Activated CD4-positive, alpha-beta T cell treated with anti-CD3 and anti-CD28 coated beads for 1 hour (primary cell): Measurements from ENCODE around the gene ARHGAP15.

Experiments used
- DNase-seq: peaks from one replicate; pipeline ENCODE4 v3.0.0-alpha.2; 2020

Gene ARHGAP15

GRCh38 chr2:143674051-143674450 is 544.8 kb downstream of the ARHGAP15 start:
- no peak for DNase-seq

GRCh38 chr2:143675021-143675420 is 545.8 kb downstream of the ARHGAP15 start:
- no peak for DNase-seq

- DNase-seq, result no peak
These were observed 550.4 kb downstream of the ARHGAP15 start for GRCh38 chr2:143679617-143680016.

DNA sequence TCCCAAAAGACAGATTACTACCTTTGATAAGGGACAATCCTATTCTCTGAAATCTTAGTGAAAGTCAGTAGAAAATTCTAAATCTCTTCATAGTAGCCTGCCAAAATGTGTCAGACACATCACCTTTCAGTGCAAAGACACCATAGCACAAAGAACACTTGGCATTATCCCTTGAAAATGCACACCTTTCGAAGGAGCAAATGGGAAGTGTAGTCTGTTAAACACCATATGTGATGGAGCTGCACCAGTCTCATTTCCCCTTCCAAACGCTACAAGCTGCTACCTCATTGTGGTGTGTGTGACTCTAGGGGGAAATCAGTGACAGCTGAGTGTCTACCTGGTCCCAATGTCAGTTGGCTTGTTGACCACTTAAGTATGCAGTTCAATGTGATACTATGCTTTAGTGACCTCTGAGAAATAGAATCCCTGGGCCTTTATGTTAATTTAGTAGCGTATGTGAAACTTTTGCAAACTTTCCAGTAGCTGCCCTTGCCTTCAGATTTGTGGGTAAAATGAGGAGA is 551.7 kb downstream of the ARHGAP15 start:
- DNase-seq, result no peak

GRCh38 chr2:143682436-143683055 is 553.3 kb downstream of the ARHGAP15 start:
- no peak for DNase-seq

- DNase-seq, result no peak
These were observed 554.8 kb downstream of the ARHGAP15 start for GRCh38 chr2:143683977-143684376.

- no peak for DNase-seq
These were observed 555.5 kb downstream of the ARHGAP15 start for GRCh38 chr2:143684551-143685320.

DNA sequence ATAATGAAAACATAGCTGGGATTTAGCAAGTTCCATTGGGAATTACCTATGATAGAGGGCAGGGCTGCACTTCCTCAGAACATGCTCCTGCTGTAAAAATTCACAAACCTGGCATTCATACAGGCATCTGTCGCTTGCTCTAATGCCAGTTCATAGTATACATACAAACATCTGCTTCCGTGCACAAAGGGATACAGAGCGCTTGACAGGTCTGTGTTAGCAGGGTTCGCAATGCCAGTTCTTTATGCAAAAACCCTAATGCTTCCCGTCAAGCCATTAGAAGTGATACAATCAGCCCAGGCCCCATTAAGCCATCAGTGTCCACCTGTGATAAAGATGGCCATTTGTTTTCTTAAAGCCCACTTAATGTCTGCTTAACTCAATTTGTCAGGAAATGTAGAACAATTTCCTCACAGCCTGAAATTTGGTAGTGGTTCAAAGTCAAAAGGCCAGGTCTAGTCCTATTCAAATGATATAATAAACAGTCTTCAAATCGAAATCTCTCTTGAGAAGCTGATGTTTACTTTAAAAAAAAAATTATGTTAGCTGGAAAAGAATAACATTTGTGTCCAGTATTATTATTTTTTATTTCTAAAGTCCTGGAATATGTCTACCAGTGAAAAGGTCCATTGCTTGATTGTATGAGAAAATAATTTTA is 556.3 kb downstream of the ARHGAP15 start:
- DNase-seq, result no peak

- DNase-seq, result no peak
These were observed 557.5 kb downstream of the ARHGAP15 start for GRCh38 chr2:143686585-143687164.

DNA sequence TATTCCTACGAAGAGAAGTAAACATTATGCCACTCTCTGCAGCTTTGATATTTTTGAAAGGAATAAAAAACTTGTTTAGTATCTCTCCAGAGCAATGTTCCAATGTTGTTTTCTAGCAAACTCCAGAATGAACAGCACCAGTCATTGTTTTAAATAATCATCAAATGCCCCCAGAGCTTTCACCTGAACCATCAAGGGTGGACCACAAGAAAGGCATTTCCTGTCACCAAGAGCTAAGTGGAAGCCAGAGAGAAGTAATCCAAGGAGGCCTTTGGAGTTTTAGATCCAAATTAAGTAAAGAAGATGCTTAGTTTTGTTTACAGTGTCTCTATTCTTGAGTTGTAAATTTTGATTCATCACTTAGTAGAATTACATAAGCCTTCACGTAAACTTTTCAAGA is 559.0 kb downstream of the ARHGAP15 start:
- no peak for DNase-seq

- no peak for DNase-seq
These were observed 559.6 kb downstream of the ARHGAP15 start for GRCh38 chr2:143688815-143689214.

GRCh38 chr2:143689541-143689940 is 560.3 kb downstream of the ARHGAP15 start:
- DNase-seq, result no peak

- DNase-seq, result no peak
These were observed 561.0 kb downstream of the ARHGAP15 start for GRCh38 chr2:143690235-143690634.

GRCh38 chr2:143691121-143691520 is 561.9 kb downstream of the ARHGAP15 start:
- DNase-seq, result no peak

DNA sequence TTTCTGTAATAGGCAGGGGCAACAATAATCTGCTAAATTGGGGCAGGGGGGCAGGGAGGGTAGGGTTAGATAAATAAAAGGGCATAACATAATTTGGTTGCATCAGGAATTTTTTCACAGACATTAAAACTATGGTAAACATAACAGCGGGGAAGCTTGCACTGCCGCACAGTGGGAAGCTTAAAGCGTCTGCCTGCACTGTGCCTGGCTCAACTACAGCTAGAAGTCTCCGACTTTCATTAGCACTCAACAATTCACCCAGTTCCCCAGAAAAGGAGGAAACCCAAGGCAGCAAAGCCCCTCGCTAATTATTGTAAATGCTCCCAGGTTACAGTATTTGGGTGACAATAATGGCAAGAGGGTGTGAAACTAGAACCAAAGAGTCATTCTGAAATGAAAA is 562.9 kb downstream of the ARHGAP15 start:
- DNase-seq, result no peak

DNA sequence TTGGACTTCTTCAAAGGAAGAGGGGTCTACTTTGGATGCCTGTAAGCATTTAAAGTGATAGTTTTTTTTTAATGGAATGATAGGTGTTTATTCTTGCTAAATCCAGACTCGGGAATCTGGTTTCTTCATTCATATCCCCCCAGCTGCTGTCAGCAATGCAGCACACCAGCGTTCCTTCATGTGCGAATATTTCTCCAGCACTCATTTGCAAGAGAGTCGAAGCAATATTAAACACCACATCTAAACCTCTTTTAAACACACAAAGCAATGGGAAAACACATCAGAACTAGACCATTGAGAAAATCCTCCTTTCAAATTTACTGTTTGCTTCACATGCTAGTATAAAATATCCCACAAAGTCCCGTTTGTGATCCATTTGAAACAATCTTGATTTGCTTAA is 563.7 kb downstream of the ARHGAP15 start:
- no peak for DNase-seq

DNA sequence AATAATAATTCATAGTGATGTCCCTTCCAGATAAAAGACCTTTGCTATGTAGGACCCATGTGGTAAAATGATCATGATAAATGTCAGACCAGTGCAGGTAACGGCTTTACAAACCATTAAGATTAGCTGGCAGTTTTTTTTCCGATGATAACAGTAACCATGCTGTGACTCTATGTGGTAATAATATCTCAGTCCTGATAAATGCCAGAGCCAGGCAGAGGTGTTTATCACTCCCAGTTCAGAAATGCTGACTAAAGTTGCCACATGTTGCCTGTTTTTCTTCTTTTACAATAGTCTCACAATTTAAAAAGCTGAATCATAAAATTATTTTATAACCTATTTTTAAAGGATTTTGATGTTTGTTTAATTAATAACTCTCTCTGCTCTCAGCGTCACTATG is 565.1 kb downstream of the ARHGAP15 start:
- DNase-seq, result no peak

DNA sequence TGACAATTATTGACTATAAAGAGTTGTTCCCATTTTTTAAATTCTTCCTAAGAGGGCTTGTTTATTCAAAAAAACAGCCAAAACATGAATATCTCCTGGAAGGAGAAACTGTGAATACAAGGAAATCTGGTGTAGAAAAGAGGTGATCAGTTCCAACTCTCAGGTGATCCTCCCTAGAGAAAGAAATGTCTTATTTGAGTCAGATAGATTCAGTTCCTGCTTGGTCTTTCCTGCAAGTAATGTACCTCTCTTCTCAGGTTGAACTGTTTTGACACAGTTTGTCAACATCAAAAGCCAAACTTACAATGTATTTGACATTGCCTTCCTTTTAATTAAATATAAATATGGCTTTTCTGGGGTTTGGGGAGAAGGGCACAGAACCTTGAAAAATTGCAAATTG is 567.4 kb downstream of the ARHGAP15 start:
- DNase-seq, result no peak

DNA sequence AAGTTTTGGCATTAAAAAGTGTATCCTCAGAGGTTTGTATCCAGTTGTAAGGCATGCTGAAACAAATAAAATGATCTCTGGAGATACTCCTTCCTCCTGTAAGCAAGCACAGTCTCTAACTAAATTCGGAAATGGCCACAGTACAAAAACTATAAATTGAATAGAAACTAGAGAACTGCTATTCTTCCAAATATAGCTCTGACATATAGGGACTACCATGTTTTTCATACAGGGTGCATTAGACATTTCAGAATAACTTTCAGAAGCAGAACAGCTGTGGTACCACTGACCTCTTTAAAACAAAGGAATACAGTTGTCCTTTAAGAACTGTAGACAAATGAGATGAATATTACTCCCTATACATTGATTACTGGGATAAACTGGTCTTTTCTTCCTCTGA is 568.5 kb downstream of the ARHGAP15 start:
- no peak for DNase-seq

DNA sequence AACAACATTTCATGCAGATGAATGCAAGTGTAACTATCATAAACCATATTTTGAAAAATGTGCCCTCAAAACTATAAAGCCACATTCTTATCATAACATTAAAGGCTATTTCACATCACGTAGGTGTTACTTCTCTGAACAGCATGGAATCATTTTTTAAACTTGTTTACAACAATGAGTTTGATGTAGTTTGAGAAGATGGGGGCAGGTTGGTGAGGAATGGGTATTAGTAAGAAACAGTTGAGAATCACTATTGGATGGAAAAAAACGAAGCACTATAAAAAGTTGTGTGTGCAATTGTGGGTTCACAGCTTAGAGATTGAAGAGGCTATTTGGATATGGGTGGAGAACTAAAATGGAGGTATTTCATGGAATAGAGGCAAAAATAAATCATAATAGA is 569.1 kb downstream of the ARHGAP15 start:
- no peak for DNase-seq

- DNase-seq, result no peak
These were observed 569.8 kb downstream of the ARHGAP15 start for GRCh38 chr2:143698888-143699570.

GRCh38 chr2:143700865-143701264 is 571.6 kb downstream of the ARHGAP15 start:
- DNase-seq, result no peak

DNA sequence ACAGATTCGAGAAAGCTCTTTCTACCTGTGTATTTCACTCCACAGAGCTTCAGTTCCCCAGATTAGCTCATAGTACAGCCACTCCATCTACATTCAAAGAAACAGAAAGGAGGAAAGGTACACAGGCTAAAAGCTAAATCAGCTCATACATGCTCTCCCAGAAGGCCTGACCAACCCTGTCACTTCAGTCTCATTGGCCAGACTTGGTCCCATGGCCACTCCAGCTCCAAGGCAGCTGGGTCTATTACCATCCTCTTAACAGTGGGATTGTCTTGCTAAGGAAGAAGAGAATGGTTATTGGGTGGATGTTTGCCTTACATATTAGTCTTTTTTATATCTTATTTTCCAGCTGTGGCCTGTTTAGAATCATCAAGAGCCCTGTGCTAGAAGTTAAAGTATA is 572.6 kb downstream of the ARHGAP15 start:
- DNase-seq, result no peak
